DOHH2 (cell line): Measurements from ENCODE around the gene MSANTD4.

Experiments
- H3F3A ChIP-seq: fragments of 200-600 bp; sonication (generic), shearing (Covaris generic); 2 replicates; pipeline ENCODE4 v1.6.0; 2016; ENCODE audit warnings: antibody characterized with exemption, mild to moderate bottlenecking; ENCODE audit not compliant: control insufficient read depth, insufficient read depth
- H3K27ac ChIP-seq: fragments of 200-600 bp; sonication (generic); 2 replicates; pipeline ENCODE4 v1.5.1; 2014; ENCODE audit warnings: low read depth, mild to moderate bottlenecking, low read length, moderate library complexity
- H3K27me3 ChIP-seq: fragments of 200-600 bp; sonication (generic); 2 replicates; pipeline ENCODE4 v1.6.1; 2014; ENCODE audit warnings: mild to moderate bottlenecking, low read length, mixed read lengths; ENCODE audit not compliant: control insufficient read depth
- H3K36me3 ChIP-seq: fragments of 200-600 bp; sonication (generic); 2 replicates; pipeline ENCODE4 v1.6.1; 2014; ENCODE audit warnings: mild to moderate bottlenecking, low read length, moderate library complexity, mixed read lengths; ENCODE audit not compliant: control insufficient read depth
- H3K4me1 ChIP-seq: fragments of 200-600 bp; sonication (generic); 2 replicates; pipeline ENCODE4 v1.6.1; 2014; ENCODE audit warnings: mild to moderate bottlenecking, low read length, mixed read lengths; ENCODE audit not compliant: control insufficient read depth
- H3K4me2 ChIP-seq: fragments of 200-600 bp; sonication (generic); 2 replicates; pipeline ENCODE4 v1.6.0; 2014; ENCODE audit warnings: mild to moderate bottlenecking, low read length, moderate library complexity
- H3K4me3 ChIP-seq: fragments of 200-600 bp; sonication (generic); 2 replicates; pipeline ENCODE4 v1.5.1; 2014; ENCODE audit warnings: mild to moderate bottlenecking, low read length, mixed read lengths
- H3K79me2 ChIP-seq: fragments of 200-600 bp; sonication (generic); 2 replicates; pipeline ENCODE4 v1.6.1; 2014; ENCODE audit warnings: mild to moderate bottlenecking, low read length, mixed read lengths; ENCODE audit not compliant: control insufficient read depth
- H3K9me2 ChIP-seq: fragments of 200-600 bp; sonication (generic); replicated peaks from 2 replicates; pipeline ENCODE4 v1.6.1; 2014; ENCODE audit warnings: mild to moderate bottlenecking, low read length, mixed read lengths; ENCODE audit not compliant: control insufficient read depth
- H3K9me3 ChIP-seq: fragments of 200-600 bp; sonication (generic); 2 replicates; pipeline ENCODE4 v1.6.1; 2014; ENCODE audit warnings: antibody characterized with exemption, low read length, mixed read lengths; ENCODE audit not compliant: control insufficient read depth, insufficient read depth
- H4K20me1 ChIP-seq: fragments of 200-600 bp; sonication (generic); 2 replicates; pipeline ENCODE4 v1.6.0; 2014; ENCODE audit warnings: low read depth, mild to moderate bottlenecking, antibody characterized with exemption, low read length, moderate library complexity; ENCODE audit not compliant: control insufficient read depth, insufficient read depth
- EZH2phosphoT487 ChIP-seq: fragments of 200-600 bp; sonication (generic); IDR thresholded peaks from 2 replicates; pipeline ENCODE4 v1.6.1; 2017; ENCODE audit warnings: borderline replicate concordance, mild to moderate bottlenecking, antibody characterized with exemption, low read length, moderate library complexity, mixed read lengths
- TF ChIP-seq, protein P1 (sequence below): fragments of 200-600 bp; sonication (generic); IDR thresholded peaks from one replicate; pipeline ENCODE4 v1.5.1; 2014; ENCODE audit warnings: antibody characterized with exemption, mild to moderate bottlenecking, low read depth, low read length; ENCODE audit not compliant: poor library complexity, severe bottlenecking

The MSANTD4 gene

DNA sequence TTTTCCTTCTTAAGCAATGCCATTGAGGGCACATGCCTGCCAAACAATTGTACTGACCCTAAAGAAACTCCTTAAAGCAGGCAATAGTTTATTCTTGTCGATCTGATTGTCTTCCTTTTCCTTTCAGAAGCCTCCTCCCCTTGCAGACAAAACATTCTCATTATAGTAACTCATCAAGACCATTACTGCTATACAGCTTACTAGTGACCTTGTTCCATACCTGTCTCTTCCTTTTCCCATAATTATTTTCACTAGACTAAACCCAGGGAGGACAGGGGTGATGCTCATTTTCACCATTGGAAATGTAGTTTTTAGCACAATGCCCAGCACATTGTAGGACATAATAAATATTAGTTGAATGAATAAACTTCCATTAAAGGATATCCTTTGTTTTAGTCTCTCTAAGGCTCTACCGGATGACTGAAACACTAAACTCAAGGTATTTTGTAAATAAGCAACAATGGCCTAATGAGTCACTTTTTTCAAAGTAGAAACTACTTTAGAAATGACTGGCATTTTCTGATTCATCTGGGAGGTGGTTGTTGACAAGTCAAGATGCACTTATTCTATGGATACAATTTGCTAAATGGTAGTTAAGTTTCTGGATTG is 9.3 kb upstream of the MSANTD4 start:
- Histone ChIP-seq H3K9me2 (no peaks in the 10 kb centered on the region), H3K36me3 (no peaks in the 10 kb centered on the region), H3K79me2 (no peaks in the 10 kb centered on the region), H3K4me1 (no peaks in the 10 kb centered on the region), H3K9me3 (no peaks in the 10 kb centered on the region), H4K20me1 (no peaks in the 10 kb centered on the region), H3K27ac (no peak overlapping the region), H3F3A (no peaks in the 10 kb centered on the region), H3K4me3 (no peak overlapping the region), H3K27me3 (no peaks in the 10 kb centered on the region), H3K4me2 (no peak overlapping the region)
- TF ChIP-seq, protein P1, sequence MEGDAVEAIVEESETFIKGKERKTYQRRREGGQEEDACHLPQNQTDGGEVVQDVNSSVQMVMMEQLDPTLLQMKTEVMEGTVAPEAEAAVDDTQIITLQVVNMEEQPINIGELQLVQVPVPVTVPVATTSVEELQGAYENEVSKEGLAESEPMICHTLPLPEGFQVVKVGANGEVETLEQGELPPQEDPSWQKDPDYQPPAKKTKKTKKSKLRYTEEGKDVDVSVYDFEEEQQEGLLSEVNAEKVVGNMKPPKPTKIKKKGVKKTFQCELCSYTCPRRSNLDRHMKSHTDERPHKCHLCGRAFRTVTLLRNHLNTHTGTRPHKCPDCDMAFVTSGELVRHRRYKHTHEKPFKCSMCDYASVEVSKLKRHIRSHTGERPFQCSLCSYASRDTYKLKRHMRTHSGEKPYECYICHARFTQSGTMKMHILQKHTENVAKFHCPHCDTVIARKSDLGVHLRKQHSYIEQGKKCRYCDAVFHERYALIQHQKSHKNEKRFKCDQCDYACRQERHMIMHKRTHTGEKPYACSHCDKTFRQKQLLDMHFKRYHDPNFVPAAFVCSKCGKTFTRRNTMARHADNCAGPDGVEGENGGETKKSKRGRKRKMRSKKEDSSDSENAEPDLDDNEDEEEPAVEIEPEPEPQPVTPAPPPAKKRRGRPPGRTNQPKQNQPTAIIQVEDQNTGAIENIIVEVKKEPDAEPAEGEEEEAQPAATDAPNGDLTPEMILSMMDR = no peak
- TF ChIP-seq EZH2phosphoT487 = no peak

DNA sequence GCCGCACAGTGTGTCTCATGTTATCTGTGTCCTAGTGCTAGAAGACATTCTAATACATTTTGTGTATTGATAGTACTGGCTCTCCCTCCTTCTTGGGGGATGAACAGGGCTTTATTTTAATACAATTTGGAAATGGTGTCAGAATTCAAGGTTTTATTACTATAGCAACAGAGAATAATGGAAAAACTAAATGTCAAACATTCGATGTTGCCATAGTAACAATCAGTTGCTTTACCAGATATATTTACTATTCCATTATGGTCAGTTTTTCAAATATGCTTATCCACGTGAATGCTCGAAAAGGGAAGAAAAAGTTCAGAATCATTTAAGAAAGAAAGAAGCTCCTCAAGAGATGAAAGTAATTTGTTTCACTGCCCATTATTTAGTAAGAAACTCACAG is 8.6 kb upstream of the MSANTD4 start:
- H3K9me2 ChIP-seq = no peaks in the 10 kb centered on the region
- no peaks in the 10 kb centered on the region for H3K9me3 ChIP-seq
- H3K27me3 ChIP-seq = no peaks in the 10 kb centered on the region
- no peaks in the 10 kb centered on the region for H3K36me3 ChIP-seq
- H3K79me2 ChIP-seq = no peaks in the 10 kb centered on the region
- no peaks in the 10 kb centered on the region for H3F3A ChIP-seq
- no peak overlapping the region for H3K27ac ChIP-seq
- H3K4me1 ChIP-seq = no peaks in the 10 kb centered on the region
- no peak overlapping the region for H3K4me2 ChIP-seq
- no peak overlapping the region for H3K4me3 ChIP-seq
- H4K20me1 ChIP-seq = no peaks in the 10 kb centered on the region
- TF ChIP-seq, protein P1 = no peak
- TF ChIP-seq EZH2phosphoT487 = no peak

DNA sequence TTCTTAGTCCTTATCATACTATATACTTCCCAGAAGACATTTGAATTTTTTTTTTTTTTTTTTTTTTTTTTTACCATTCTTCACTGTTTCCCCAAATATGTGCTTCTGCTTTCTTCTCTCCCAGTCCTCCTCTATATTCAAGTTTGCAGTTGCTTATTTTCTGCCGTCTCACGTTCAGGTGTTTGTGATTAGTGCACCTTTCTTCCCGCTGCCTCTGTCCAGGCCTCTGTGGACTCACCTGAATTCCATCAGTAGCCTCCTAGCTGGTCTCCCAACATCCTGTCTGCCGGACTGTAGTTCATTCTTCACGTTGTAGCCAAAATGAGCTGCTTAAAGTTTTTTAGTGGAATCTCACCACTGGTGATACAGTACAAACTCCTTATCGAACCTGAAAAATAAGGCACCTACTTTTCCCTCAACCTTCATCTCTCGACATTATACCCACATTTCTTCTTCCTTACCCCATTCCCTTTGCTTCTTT is 795 bp upstream of the MSANTD4 start:
- H3K4me1 ChIP-seq = peaks cover 35% of the 10 kb centered on the region
- H4K20me1 ChIP-seq = no peaks in the 10 kb centered on the region
- no peaks in the 10 kb centered on the region for H3K9me3 ChIP-seq
- 0 out of 2 replicates have a peak, but pooled peaks cover 5% of the 10 kb centered on the region for H3F3A ChIP-seq
- peak overlapping the region; percentile 94 for H3K4me3 ChIP-seq
- peaks cover 42% of the 10 kb centered on the region for H3K79me2 ChIP-seq
- peak overlapping the region; percentile 37 for H3K27ac ChIP-seq
- peak overlapping the region; percentile 73 for H3K4me2 ChIP-seq
- no peaks in the 10 kb centered on the region for H3K27me3 ChIP-seq
- no peak for TF ChIP-seq EZH2phosphoT487
- TF ChIP-seq, protein P1 = no peak
- peaks cover 37% of the 10 kb centered on the region for H3K36me3 ChIP-seq
- no peaks in the 10 kb centered on the region for H3K9me2 ChIP-seq
